Skeletal muscle satellite cell (primary cell): ENCODE data around the gene BCL2.

Source experiments
- H3K27me3 ChIP-seq: 2 replicates; pipeline ENCODE4 v1.7.0; 2013; ENCODE audit warnings: low read length; ENCODE audit not compliant: control insufficient read depth, insufficient read depth
- H3K36me3 ChIP-seq: 2 replicates; pipeline ENCODE4 v1.7.0; 2013; ENCODE audit warnings: mild to moderate bottlenecking, control low read depth, low read length; ENCODE audit not compliant: insufficient read depth
- H3K4me1 ChIP-seq: 2 replicates; pipeline ENCODE4 v1.7.0; 2013; ENCODE audit warnings: low read length; ENCODE audit not compliant: control insufficient read depth, insufficient read depth
- H3K4me2 ChIP-seq: 2 replicates; pipeline ENCODE4 v1.7.0; 2013; ENCODE audit warnings: mild to moderate bottlenecking, low read length
- H3K4me3 ChIP-seq: 2 replicates; pipeline ENCODE4 v1.7.0; 2013; ENCODE audit warnings: low read length
- H3K9ac ChIP-seq: 2 replicates; pipeline ENCODE4 v1.7.0; 2013; ENCODE audit warnings: mild to moderate bottlenecking, low read depth, low read length, moderate library complexity
- H3K9me3 ChIP-seq: replicated peaks from 2 replicates; pipeline ENCODE4 v1.7.0; 2013; ENCODE audit warnings: mild to moderate bottlenecking, control low read depth, low read length

BCL2 gene

DNA sequence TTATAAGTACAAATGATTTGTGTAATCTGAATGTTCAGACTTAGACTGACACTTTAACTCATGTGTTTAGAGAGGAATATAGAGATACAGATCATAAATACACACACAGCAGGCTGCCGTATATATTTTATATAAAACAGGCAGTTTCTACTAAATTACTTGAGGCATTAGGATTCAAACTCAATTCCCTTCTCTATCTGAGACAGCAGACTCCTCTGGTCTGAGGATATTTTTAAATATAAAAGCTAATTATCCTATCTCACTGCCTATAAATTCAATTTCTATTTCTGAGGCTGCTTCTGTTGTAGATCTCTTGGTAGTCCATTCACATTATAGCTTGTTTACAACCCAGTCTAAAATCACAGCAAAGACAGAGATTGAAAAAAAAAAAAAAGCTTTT is 46.9 kb downstream of the BCL2 start:
- H3K4me1 ChIP-seq: no peaks in the 10 kb centered on the region
- H3K9me3 ChIP-seq: no peaks in the 10 kb centered on the region
- no peak overlapping the region for H3K9ac ChIP-seq
- no peaks in the 10 kb centered on the region for H3K36me3 ChIP-seq
- no peak overlapping the region for H3K4me2 ChIP-seq
- H3K27me3 ChIP-seq: peaks cover 18% of the 10 kb centered on the region
- H3K4me3 ChIP-seq: no peak overlapping the region

DNA sequence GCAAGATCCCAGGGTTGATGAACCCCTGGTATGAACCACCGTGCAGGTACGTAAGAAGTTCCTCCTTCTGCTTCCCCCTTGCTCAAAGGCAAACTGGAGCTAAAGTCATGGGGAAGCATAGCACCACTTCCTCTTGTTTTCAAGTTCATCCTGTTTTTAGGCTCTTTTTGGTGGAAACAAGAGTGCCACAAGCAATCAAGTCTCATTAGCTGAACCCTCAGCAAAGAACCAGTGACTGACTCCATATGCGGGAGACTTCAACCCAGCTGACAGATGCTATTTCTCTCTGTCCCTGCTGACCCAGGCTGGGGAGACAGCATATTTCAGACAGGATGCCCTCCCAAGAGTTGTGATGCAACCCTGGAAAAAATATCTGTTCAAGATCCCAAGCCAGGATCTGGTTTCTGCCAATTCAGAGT is 47.7 kb downstream of the BCL2 start:
- no peaks in the 10 kb centered on the region for H3K9me3 ChIP-seq
- peaks cover 18% of the 10 kb centered on the region for H3K27me3 ChIP-seq
- no peak overlapping the region for H3K9ac ChIP-seq
- no peaks in the 10 kb centered on the region for H3K36me3 ChIP-seq
- no peaks in the 10 kb centered on the region for H3K4me1 ChIP-seq
- H3K4me3 ChIP-seq: no peak overlapping the region
- no peak overlapping the region for H3K4me2 ChIP-seq

DNA sequence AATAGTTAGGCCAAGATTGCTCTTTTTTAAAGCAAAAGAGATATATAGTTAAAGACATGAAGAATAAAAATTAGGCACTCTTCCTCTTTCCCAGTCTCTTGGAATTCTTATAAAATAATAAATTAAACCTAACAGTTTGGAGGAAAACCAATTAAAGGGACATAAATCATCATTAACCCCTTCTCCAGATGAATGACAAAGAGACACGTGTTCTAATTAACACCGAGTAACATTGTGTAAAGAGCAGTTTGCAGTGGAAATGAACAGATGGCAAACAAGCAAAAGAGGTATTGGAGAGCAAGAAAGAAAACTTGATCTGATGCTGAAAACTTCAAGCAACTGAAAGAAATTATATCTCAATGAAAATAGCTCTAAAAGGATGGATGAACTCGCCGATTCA is 48.4 kb downstream of the BCL2 start:
- H3K4me3 ChIP-seq: no peak overlapping the region
- H3K9ac ChIP-seq: no peak overlapping the region
- peaks cover 18% of the 10 kb centered on the region for H3K27me3 ChIP-seq
- no peaks in the 10 kb centered on the region for H3K4me1 ChIP-seq
- no peak overlapping the region for H3K4me2 ChIP-seq
- no peaks in the 10 kb centered on the region for H3K36me3 ChIP-seq
- H3K9me3 ChIP-seq: no peaks in the 10 kb centered on the region

DNA sequence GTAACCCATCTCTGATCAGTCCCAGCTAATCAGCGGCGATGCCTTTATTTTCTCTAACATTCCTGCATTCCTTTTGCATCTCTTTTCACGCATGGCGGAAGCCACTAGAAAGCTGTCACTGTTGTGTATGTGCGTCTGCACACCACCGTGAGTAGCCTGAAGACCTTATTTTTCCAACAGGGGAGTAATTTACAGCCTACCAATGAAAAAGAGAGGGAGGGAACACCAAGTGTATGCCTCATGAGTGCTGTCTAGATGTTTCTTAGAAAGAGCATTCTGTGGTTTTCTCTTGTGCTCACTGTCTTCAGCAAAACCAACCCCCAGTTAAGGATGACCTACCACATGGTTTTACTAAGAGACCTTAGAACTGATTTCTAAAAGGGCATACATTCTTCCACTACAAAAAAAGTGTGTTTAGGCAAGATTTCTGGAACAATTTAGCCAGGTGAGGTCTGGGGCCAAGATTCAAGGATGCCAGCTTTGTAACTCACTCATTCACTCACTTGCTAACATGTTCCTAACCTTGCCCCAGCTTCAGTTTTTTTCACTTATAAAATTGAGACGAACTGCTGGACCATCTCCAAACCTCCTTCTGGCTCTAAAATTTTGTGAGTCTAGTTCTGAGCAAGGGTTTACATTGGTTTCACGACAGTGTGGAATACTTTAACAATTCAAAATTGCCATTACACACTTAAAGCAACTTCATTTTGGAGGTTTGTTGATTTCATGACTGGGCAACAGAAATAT is 51.4 kb downstream of the BCL2 start:
- H3K9me3 ChIP-seq: no peaks in the 10 kb centered on the region
- H3K27me3 ChIP-seq: peaks cover 10% of the 10 kb centered on the region
- H3K9ac ChIP-seq: no peak overlapping the region
- no peak overlapping the region for H3K4me3 ChIP-seq
- H3K4me2 ChIP-seq: no peak overlapping the region
- no peaks in the 10 kb centered on the region for H3K4me1 ChIP-seq
- H3K36me3 ChIP-seq: no peaks in the 10 kb centered on the region

DNA sequence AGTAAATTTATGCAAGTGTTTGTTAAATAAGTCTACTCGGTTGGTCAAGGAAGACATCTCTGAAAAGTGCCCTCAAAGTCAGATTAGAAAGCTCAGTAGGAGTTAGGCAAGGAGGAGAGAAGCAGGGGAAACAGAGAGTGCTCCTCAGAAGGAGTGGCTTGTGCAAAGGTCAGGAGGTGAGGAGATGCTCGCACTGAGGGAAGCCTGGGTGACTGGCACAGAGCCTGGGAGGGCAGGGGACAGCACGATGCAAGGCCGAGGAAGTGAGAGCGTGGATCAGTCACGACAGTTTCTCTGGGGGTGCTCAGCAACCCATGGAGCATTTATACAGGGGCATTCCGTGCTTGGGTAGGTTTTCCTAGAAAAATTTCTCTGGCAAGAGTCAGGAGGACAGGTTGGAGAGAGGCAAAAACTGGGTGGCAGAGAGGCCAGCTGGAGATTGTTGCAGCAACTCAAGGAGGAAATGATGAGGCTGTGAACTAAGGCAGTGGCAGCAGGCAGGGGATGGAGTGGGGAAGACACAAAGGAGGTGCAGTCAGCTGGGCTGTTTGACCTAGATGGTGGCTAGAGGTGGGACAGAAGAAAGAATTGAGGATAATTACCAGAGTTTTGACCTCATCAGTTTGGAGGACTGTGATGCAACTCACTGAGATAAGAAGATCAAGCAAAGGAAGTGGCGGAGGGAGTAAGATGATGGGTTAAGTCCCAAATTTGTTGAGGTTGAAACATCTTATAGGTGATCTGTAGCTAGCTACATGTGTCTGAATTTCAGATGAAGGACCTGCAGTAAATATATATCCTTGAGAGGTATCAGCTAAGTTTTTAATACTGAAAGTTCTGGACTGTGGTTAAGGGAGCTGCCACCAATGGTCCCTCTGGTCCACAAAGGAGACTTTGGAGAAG is 52.4 kb downstream of the BCL2 start:
- no peaks in the 10 kb centered on the region for H3K36me3 ChIP-seq
- no peaks in the 10 kb centered on the region for H3K4me1 ChIP-seq
- no peaks in the 10 kb centered on the region for H3K9me3 ChIP-seq
- H3K27me3 ChIP-seq: peaks cover 7% of the 10 kb centered on the region
- no peak overlapping the region for H3K9ac ChIP-seq
- no peak overlapping the region for H3K4me2 ChIP-seq
- H3K4me3 ChIP-seq: no peak overlapping the region

DNA sequence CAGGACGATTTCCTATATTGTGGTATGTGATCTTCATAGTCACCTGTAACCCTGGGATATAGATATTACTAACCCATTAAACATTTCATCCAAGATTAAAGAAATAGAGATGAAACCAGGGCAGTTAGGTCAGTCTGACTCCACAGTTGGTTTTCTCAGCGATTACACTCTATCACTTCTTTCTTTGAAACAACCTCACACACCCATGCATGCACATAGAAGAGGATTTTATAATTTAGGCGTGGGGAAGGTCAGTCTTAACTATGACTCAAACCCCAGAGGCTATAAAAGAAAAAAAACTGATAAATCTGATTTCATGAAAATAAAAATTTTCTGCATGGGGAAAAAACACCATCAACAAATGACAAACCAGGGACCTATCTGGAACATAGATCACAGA is 54.2 kb downstream of the BCL2 start:
- no peaks in the 10 kb centered on the region for H3K4me1 ChIP-seq
- no peak overlapping the region for H3K4me2 ChIP-seq
- no peaks in the 10 kb centered on the region for H3K36me3 ChIP-seq
- no peak overlapping the region for H3K9ac ChIP-seq
- no peaks in the 10 kb centered on the region for H3K9me3 ChIP-seq
- H3K4me3 ChIP-seq: no peak overlapping the region
- no peaks in the 10 kb centered on the region for H3K27me3 ChIP-seq

DNA sequence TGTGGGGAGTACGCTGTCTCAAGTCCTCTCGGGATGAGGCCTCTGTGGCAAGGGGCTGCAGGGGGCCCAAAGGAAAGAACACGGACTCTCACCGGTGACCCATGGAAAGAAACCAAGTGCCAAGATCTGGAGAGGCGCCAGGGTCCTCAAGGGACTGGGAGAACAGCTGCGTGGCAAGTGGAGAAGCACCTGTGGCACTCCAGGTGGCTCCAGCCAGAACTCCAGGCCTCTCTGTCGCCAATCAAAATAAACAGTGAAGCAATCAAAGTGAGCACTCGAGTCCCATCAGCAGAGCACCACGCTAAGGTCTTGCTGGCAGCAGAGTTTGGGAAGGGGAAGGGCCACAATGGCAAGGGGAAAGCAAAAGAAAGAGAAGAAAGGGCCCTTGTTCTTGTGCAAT is 54.7 kb downstream of the BCL2 start:
- no peak overlapping the region for H3K9ac ChIP-seq
- no peaks in the 10 kb centered on the region for H3K4me1 ChIP-seq
- no peaks in the 10 kb centered on the region for H3K27me3 ChIP-seq
- H3K4me3 ChIP-seq: no peak overlapping the region
- no peak overlapping the region for H3K4me2 ChIP-seq
- H3K36me3 ChIP-seq: no peaks in the 10 kb centered on the region
- H3K9me3 ChIP-seq: no peaks in the 10 kb centered on the region

DNA sequence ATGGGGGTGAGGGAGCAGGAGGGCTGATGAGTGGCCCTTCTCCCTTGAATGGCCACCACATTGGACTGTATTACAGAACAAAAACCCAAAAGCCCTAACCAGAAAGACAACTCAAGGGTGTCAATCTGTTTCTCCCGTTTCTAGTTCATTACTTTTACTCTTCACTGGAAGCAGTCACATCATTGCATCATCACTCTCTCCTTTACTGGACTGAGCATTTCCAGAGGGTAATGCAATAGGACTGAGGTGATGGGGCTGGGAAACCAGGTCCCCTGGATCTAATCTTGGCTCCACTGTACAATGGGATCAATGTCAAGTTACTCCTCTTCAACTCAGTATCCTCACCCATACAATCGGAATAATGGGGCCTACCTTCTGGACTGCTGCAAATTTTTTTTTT is 56.1 kb downstream of the BCL2 start:
- no peak overlapping the region for H3K4me2 ChIP-seq
- no peak overlapping the region for H3K4me3 ChIP-seq
- H3K36me3 ChIP-seq: no peaks in the 10 kb centered on the region
- H3K4me1 ChIP-seq: no peaks in the 10 kb centered on the region
- no peak overlapping the region for H3K9ac ChIP-seq
- H3K9me3 ChIP-seq: no peaks in the 10 kb centered on the region
- no peaks in the 10 kb centered on the region for H3K27me3 ChIP-seq

DNA sequence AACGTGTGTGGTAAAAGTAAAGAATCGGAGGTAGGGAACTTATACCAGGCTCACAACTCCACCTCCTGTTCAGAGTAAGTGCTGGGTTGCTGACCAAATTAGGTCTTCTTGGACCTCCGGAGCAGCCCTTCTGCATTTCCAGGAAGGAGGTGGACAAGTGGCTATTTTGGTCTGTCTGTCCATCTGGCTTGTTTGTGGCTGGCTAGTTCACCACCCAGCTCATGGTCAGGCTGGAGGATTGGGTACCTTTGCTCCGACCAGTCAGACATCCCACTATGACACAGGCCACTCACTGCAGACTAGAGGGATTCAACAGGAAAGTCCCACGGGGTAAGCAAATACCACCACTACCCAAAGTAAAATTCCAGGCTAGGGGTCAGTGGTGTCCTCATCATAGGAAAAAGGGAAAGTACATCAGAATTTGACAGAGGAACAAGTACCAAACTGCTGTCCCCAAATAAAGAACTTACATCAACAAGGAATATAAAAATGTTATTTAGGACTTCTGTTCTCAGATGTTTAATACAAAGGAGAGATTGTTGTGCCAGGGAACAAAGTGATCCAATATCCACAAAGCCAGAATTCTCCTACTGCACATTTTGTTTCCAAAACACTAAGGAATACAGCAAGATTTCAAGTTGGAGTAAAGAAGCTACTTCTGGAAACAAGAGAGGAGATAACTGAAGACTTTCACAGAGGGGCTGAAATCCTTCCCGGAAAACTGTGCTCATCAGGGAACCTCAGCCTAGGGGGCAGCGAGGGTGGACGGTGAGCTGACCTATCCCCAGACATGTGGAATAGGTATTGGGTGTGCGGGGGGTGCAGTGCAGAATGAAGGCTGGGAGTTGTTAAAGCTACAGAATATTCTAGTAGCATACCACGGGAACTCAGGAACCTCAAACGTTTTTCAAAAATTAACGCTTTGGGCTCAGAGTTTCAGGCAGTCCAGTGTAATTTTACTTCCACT is 56.9 kb downstream of the BCL2 start:
- H3K9ac ChIP-seq: no peak overlapping the region

DNA sequence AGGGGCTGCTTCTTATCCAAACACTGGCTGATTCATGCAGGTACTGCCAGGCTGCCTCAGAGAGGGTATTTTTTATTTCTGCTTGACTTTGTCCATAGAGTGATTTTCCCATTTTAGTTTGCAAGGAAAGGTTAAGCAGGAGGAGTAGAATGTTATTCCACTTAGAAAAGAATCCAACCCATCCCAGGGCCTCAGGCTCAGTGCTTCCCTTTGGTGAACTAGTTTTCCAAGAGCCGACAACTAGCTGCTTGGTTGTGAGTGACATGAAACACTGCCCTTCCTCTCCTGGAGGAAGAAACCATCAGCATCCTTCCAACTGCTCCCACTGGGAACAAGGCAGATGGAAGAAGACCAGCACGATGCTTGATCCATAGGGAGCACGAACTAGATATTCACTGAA is 58.5 kb downstream of the BCL2 start:
- Histone ChIP-seq H3K36me3 (no peaks in the 10 kb centered on the region), H3K27me3 (no peaks in the 10 kb centered on the region), H3K9me3 (no peaks in the 10 kb centered on the region), H3K9ac (no peak overlapping the region), H3K4me3 (no peak overlapping the region), H3K4me1 (no peaks in the 10 kb centered on the region), H3K4me2 (no peak overlapping the region)

More for the DNA sequence above, 56.9 kb downstream of the BCL2 start:
- H3K27me3 ChIP-seq: no peaks in the 10 kb centered on the region
- H3K4me1 ChIP-seq: no peaks in the 10 kb centered on the region
- no peaks in the 10 kb centered on the region for H3K36me3 ChIP-seq
- H3K9me3 ChIP-seq: no peaks in the 10 kb centered on the region
- no peak overlapping the region for H3K4me3 ChIP-seq
- no peak overlapping the region for H3K4me2 ChIP-seq

DNA sequence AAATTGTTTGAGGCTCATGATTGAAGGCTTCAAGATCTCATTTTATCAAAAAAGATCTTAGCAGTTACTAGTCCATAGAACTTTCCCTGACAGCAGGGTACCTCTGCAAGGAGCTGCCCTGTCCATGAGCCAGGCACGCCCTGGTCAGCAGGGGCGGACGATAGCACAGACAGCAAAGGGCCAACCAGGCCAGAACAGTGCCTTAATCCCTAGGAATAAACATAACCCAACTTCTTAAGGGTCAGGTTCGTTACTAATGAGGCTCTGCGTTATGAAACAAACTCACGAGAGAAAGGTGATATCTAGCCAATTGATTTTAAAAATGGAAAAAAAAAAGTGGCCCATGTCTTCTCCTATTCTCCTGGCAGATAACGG is 59.2 kb downstream of the BCL2 start:
- Histone ChIP-seq H3K9ac (no peak overlapping the region), H3K9me3 (no peaks in the 10 kb centered on the region), H3K27me3 (no peaks in the 10 kb centered on the region), H3K4me1 (no peaks in the 10 kb centered on the region), H3K4me3 (no peak overlapping the region), H3K36me3 (no peaks in the 10 kb centered on the region), H3K4me2 (no peak overlapping the region)
